Activated T-helper 17 cell treated with anti-CD3 and anti-CD28 coated beads, Interleukin-2, amount 50 U/mL, for 72 hours (primary cell): ENCODE data around the gene AGMO. TPM values are rescaled to one million over a fixed set of nuclear protein-coding genes. Genes with fewer than 3 reads are reported as not detected.

ENCODE experiments used
- ATAC-seq: fragments of 150-1000 bp; cut with Tn5 transposase; replicated peaks from 2 replicates; pipeline ENCODE4 v1.10.0; 2021; ENCODE audit warnings: mild to moderate bottlenecking, moderate library complexity
- H3K27ac Mint-ChIP-seq: one replicate; pipeline ENCODE4 v1.8.0; 2022; ENCODE audit warnings: mixed read lengths
- H3K27me3 Mint-ChIP-seq: one replicate; pipeline ENCODE4 v1.8.0; 2022; ENCODE audit warnings: mixed read lengths
- H3K36me3 Mint-ChIP-seq: one replicate; pipeline ENCODE4 v1.8.0; 2022; ENCODE audit warnings: low read depth, mild to moderate bottlenecking, mixed read lengths
- H3K4me1 Mint-ChIP-seq: one replicate; pipeline ENCODE4 v1.8.0; 2022; ENCODE audit warnings: mixed read lengths
- H3K4me3 Mint-ChIP-seq: one replicate; pipeline ENCODE4 v1.8.0; 2022; ENCODE audit warnings: mild to moderate bottlenecking, mixed read lengths
- H3K9me3 Mint-ChIP-seq: one replicate; pipeline ENCODE4 v1.8.0; 2022; ENCODE audit warnings: mixed read lengths
- total RNA-seq, 2 donors: library from RNA; stranded (reverse); gene quantifications; one replicate each; pipeline ENCODE4 v1.2.3, GENCODE V29; 2022

Gene AGMO
- total RNA-seq, 2 donors from 2014 or later = not detected

DNA sequence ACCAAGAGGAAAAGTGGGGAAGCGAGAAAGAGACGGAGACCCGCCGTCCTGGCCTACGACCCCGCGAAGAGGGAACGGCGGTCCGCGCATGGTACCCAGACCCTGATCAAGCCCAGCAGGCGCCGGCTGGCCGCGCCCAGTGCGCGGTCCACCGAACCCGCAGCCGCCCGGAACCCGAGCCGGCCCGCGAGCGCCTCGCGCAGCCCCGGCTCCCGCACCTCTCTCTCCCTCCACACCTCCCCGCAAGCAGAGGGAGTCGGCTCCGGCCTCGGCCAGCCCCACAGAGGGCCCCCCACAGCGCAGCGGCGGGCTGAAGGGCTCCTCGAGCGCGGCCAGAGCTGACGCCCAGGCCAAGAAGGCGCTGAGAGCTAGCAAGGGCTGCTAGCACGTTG lies 164.7 kb downstream of the AGMO start:
- Mint-ChIP-seq H3K27me3 (no peaks in the 10 kb centered on the region), H3K4me1 (no peaks in the 10 kb centered on the region), H3K4me3 (no peak overlapping the region), H3K36me3 (no peaks in the 10 kb centered on the region), H3K27ac (no peak overlapping the region), H3K9me3 (peaks cover 10% of the 10 kb centered on the region)
- no peak for ATAC-seq

DNA sequence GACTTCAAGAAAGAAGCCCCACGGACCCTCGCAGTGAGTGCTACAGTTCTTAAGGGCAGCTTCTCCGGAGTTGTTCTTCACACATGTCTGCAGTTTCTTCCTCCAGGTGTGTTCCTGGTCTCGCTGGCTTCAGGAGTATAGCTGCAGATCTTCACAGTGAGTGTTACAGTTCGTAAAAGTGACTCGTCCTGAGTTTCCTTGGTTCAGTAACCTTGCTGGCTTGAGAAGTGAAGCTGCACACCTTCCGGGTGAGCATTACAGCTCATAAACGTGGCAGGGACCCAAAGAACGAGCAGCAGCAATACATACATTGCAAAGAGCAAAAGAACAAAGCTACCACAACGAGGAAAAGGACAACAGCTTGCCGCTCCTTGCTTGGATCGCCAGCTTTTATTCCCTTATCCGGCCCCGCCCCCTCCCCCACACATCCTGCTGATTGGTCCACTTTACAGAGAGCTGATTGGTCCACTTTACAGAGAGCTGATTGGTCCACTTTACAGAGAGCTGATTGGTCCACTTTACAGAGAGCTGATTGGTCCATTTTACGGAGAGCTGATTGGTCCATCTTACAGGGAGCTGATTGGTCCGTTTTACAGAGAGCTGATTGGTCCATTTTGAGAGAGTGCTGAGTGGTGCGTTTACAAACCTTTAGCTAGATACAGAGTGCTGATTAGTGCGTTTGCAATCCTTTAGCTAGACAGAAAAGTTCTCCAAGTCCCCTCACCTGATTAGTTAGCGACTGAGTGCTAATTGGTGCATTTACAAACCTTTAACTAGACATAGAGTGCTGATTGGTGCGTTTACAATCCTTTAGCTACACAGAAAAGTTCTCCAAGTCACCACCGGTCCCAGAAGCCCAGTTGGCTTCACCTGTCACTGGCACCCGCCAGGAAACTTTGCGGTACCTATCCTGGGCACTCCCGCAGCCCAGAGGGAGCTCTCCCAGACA lies 165.3 kb downstream of the AGMO start:
- no peak overlapping the region for H3K4me3 Mint-ChIP-seq
- H3K27ac Mint-ChIP-seq = no peak overlapping the region
- no peaks in the 10 kb centered on the region for H3K27me3 Mint-ChIP-seq
- no peak for ATAC-seq
- peaks cover 10% of the 10 kb centered on the region for H3K9me3 Mint-ChIP-seq
- no peaks in the 10 kb centered on the region for H3K4me1 Mint-ChIP-seq
- H3K36me3 Mint-ChIP-seq = no peaks in the 10 kb centered on the region

DNA sequence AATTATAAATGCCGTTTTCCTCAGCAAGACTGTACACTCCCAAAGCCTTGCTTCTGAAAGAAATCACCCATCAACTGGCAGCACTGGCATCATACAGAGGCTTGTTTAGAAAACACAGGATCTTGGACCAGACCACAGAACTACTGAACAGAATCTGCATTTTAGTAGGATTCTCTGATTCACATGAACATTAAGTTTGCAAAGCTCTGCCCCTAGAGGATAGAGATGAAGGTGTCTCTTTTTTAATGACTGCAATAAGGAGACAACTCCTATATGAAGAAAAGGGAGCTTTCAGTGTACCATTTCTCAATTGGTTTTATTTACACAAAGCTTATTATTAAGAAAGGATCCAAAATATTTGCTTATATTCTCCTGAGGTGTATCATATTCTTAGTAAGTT lies 172.7 kb downstream of the AGMO start:
- Mint-ChIP-seq H3K4me3 (no peak overlapping the region), H3K27me3 (no peaks in the 10 kb centered on the region), H3K4me1 (no peaks in the 10 kb centered on the region), H3K9me3 (no peaks in the 10 kb centered on the region), H3K36me3 (no peaks in the 10 kb centered on the region), H3K27ac (no peak overlapping the region)
- no peak for ATAC-seq

DNA sequence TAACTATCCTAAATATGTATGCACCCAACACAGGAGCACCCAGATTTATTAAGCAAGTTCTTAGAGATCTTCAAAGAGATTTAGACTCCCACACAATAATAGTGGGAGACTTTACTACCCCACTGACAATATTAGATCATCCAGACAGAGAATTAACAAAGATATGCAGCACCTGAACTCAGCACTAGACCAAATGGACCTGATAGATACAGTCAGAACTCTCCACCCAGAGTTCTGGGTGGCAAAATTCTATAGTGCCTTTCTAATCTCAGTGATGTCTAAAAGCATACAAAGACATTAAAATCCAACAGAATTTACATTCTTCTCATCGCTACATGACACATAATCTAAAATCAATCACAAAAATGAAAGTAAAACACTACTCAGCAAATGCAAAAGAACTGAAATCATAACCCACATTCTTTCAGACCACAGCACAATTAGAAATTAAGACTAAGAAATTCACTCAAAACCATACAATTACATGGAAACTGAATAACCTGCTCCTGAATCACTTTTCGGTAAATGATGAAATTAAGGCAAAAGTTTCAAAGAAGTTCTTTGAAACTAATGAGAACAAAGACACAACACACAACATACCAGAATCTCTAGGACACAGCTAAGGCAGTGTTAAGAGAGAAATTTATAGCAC lies 183.2 kb downstream of the AGMO start:
- no peaks in the 10 kb centered on the region for H3K36me3 Mint-ChIP-seq
- H3K27ac Mint-ChIP-seq = no peak overlapping the region
- H3K9me3 Mint-ChIP-seq = peaks cover 11% of the 10 kb centered on the region
- H3K4me3 Mint-ChIP-seq = no peak overlapping the region
- H3K27me3 Mint-ChIP-seq = no peaks in the 10 kb centered on the region
- H3K4me1 Mint-ChIP-seq = no peaks in the 10 kb centered on the region
- no peak for ATAC-seq

DNA sequence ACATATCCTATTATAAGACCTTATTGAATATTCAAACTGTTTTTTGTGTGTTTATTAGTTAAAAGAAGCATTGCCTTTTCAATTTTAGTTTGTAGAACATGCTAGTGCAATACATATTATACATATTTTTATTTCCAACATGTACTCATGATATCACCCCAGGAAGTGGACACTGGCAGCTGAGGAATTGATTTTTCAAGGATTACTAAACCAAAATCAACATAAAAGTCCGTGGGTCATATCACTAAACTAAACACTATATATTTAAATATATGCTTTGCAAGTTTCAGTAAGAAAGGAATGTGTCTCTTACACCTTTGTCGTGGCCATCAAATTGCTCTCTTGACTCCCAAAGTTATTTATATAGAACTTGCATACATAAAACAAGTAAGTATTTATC lies 185.2 kb downstream of the AGMO start:
- ATAC-seq = no peak
- Mint-ChIP-seq H3K4me1 (no peaks in the 10 kb centered on the region), H3K36me3 (no peaks in the 10 kb centered on the region), H3K4me3 (no peak overlapping the region), H3K27ac (no peak overlapping the region), H3K27me3 (no peaks in the 10 kb centered on the region), H3K9me3 (peaks cover 11% of the 10 kb centered on the region)

DNA sequence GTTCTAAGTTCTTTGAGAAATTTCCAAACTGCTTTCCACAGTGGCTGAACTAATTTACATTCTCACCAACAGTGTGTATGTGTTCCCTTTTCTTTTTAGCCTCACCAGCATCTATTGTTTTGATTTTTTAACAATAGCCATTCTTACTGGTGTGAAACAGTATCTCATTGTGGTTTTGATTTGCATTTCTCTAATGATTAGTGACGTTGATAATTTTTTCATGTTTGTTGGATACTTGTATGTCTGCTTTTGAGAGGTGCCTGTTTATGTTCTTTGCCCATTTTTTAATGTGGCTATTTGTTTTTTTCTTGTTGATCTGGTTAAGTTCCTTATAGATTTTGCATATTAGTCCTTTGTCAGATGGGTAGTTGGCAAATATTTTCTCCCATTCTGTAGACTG lies 191.4 kb downstream of the AGMO start:
- Mint-ChIP-seq H3K4me1 (no peaks in the 10 kb centered on the region), H3K27ac (no peak overlapping the region), H3K4me3 (no peak overlapping the region), H3K9me3 (no peaks in the 10 kb centered on the region), H3K36me3 (no peaks in the 10 kb centered on the region), H3K27me3 (no peaks in the 10 kb centered on the region)
- no peak for ATAC-seq

DNA sequence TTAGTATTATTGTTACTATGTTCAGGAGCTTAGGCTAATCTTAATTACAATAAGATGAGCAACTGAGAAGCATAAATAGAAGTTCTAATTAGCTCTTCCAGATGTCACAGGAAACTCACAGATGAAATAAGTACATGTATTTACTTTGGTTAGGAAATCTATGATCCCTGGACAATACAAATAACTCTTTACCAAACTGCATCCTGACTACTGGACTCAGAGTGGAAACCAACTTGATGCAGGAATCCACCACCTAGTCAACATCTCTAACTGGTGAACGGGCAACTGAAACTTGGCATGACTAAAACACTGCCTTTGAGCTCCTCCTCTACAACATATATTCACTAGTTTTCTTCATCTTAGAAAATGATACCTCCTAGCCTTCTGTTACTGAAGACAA lies 193.2 kb downstream of the AGMO start:
- Mint-ChIP-seq H3K4me1 (no peaks in the 10 kb centered on the region), H3K36me3 (no peaks in the 10 kb centered on the region), H3K27me3 (no peaks in the 10 kb centered on the region), H3K4me3 (no peak overlapping the region), H3K27ac (no peak overlapping the region), H3K9me3 (no peaks in the 10 kb centered on the region)
- no peak for ATAC-seq

DNA sequence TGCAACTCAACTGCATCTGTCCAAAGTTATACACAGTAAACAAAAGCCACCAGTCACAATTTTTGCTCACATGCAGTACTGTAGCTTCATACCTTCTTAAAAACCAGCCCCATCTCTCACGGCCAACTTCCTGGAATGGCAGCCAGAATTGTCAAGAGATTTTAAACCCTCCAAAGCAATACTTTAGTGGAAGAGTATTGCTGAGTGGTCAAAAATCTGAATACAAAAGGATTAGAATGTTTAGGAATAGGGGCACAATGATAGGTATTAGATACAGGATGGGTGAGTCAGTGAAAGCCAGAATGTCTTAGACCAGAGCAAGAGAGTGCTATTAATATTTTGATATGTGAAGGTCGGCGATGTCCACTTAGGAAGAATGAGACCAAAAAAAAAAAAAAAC lies 193.9 kb downstream of the AGMO start:
- no peak overlapping the region for H3K4me3 Mint-ChIP-seq
- H3K36me3 Mint-ChIP-seq = no peaks in the 10 kb centered on the region
- ATAC-seq = no peak
- H3K27ac Mint-ChIP-seq = no peak overlapping the region
- H3K27me3 Mint-ChIP-seq = no peaks in the 10 kb centered on the region
- H3K4me1 Mint-ChIP-seq = no peaks in the 10 kb centered on the region
- no peaks in the 10 kb centered on the region for H3K9me3 Mint-ChIP-seq

DNA sequence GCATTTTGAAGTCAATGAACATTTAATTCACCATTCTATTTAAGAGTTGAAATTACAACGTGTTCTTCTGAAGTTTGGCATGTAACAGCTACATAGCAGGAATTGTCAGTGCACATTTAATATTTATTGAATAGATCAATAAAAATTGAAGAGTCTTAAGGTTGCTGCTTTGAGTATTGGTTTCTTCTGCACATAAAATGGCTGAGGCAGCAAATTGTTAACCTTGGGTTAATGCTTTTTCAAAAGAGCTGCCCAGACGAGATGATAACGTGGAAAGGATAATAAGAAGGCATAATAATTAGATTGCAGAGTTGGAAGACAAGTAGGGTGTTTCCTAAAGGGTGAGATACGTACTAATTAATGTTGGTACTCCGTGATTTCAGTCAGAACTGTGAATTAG lies 203.7 kb downstream of the AGMO start:
- H3K36me3 Mint-ChIP-seq = no peaks in the 10 kb centered on the region
- no peak overlapping the region for H3K4me3 Mint-ChIP-seq
- no peak overlapping the region for H3K27ac Mint-ChIP-seq
- no peaks in the 10 kb centered on the region for H3K4me1 Mint-ChIP-seq
- H3K27me3 Mint-ChIP-seq = no peaks in the 10 kb centered on the region
- H3K9me3 Mint-ChIP-seq = no peaks in the 10 kb centered on the region
- ATAC-seq = no peak

DNA sequence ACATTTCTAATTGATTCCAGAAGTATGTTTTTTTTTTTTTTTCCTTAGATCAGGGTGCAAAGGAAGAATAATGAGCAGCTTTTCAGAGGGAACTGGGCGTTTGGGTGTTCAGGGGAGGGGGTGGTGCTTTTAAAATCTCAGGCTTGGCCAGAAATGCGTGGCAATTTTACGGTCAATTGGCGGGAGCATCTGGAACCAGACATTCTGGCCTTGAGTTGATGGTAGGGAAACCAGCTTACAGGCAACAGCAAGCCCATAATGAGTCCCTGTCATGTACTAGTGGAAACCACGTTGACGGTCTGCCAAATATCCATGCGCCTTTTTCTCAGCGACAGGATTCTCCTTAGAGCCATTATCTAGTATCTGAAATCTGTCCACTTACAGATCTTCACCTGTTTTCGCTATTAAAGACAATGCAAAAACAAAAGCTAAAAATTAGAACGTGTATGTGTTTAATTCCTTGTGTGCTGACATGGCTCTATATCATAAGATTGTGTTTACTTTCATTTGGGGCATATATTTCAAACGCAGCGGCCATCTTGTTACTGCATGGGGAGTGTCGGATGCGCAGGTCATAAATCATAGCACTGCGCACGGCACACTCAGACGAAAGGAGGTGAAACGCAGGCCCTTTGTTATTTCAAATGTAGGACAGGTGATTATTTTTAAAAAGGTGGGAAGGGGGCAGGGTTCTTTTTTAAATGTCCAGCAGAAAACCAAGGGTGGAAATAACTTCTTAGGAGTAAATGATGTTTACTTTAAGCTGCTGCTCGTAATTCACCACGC lies 209.2 kb downstream of the AGMO start:
- no peak overlapping the region for H3K27ac Mint-ChIP-seq
- H3K9me3 Mint-ChIP-seq = no peaks in the 10 kb centered on the region

DNA sequence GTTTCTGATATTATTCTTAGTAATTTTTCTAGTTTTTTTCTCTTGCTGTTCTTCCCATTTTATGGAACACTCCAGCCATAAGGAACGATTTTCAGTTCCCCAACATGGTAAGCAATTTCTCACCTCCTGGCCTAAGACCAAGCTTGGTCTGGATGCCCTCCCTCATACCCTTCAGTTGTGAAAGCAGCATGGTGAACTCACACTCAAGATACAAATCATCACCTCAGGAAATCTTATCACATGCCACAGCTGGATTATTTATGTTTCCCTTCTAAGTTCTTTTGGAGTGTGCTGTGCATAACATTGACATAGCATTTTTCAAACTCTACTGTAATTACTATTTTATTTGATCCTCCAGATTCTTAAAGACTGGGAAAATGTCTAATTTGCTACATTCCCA lies 216.6 kb downstream of the AGMO start:
- H3K4me3 Mint-ChIP-seq = no peak overlapping the region
- no peaks in the 10 kb centered on the region for H3K36me3 Mint-ChIP-seq
- H3K4me1 Mint-ChIP-seq = no peaks in the 10 kb centered on the region
- no peak for ATAC-seq
- H3K9me3 Mint-ChIP-seq = peaks cover 5% of the 10 kb centered on the region
- no peak overlapping the region for H3K27ac Mint-ChIP-seq
- H3K27me3 Mint-ChIP-seq = no peaks in the 10 kb centered on the region

More for the DNA sequence above, 209.2 kb downstream of the AGMO start:
- H3K4me1 Mint-ChIP-seq = no peaks in the 10 kb centered on the region
- no peaks in the 10 kb centered on the region for H3K36me3 Mint-ChIP-seq
- no peaks in the 10 kb centered on the region for H3K27me3 Mint-ChIP-seq
- H3K4me3 Mint-ChIP-seq = no peak overlapping the region
- ATAC-seq = no peak

DNA sequence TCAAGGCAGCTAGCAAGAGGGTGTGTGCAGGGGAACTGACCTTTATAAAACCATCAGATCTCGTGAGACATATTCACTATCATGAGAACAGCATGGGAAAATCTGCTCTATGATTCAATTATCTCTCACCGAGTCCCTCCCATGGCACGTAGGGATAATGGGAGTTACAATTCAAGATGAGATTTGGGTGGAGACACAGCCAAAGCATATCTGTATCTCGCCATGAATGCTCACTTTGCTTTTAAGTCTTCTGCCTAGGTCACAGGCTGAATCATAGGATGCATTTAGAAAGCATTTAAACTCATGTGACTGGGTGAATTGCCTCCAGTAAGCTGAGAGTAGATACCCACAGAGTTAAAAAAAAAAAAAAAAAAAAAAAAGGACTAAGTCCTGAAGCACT lies 220.0 kb downstream of the AGMO start:
- Mint-ChIP-seq H3K4me1 (no peaks in the 10 kb centered on the region), H3K9me3 (peaks cover 13% of the 10 kb centered on the region), H3K27me3 (no peaks in the 10 kb centered on the region), H3K4me3 (no peak overlapping the region), H3K27ac (no peak overlapping the region), H3K36me3 (no peaks in the 10 kb centered on the region)
- ATAC-seq = no peak

DNA sequence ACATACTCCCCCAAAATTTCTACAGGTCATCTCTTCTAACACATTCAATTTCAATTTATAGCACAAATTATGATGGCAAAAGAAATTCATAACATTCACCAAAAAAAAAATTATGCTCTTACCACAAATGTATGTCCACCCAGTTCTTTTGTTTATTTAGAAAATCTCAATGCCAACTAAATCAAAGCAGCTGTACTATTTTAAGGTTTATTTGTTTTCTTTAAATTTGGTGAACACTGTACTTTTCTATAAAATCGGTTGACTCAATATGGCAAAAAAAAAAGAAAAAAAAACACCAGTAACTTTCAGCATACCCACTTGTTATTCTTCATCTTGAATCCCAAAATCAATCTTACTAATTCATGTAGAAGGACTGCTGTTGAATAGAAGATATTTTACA lies 225.7 kb downstream of the AGMO start:
- Mint-ChIP-seq H3K27ac (no peak overlapping the region), H3K4me1 (no peaks in the 10 kb centered on the region), H3K36me3 (no peaks in the 10 kb centered on the region), H3K27me3 (no peaks in the 10 kb centered on the region), H3K9me3 (peaks cover 8% of the 10 kb centered on the region), H3K4me3 (no peak overlapping the region)
- ATAC-seq = no peak

DNA sequence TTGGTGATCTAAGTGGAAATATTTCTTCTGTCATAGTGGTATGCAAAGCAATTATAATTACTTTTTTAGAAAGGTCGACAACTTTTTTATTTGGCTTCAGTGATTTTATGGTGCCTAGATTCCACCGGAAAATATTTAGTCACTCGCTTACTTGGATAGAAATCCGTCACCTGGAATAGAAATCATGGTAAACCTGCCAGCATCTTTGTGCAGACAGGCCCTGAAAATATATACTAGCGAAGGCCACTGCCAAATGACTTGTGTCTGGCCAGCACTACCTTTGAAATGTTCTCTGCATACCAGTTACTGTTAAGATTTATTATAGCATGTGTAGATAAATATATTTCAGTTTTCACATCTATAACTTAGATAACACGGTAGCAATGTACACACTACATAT lies 226.4 kb downstream of the AGMO start:
- no peak overlapping the region for H3K27ac Mint-ChIP-seq
- peaks cover 8% of the 10 kb centered on the region for H3K9me3 Mint-ChIP-seq
- H3K36me3 Mint-ChIP-seq = no peaks in the 10 kb centered on the region
- H3K4me1 Mint-ChIP-seq = no peaks in the 10 kb centered on the region
- no peak overlapping the region for H3K4me3 Mint-ChIP-seq
- no peak for ATAC-seq
- no peaks in the 10 kb centered on the region for H3K27me3 Mint-ChIP-seq
